GM19043 (cell line): Measurements from ENCODE around the gene HOOK2.

ENCODE experiments used
- ATAC-seq: cut with Tn5 transposase; IDR thresholded peaks from one replicate; pipeline ENCODE4 v1.9.1; 2021; ENCODE audit warnings: low read depth; ENCODE audit not compliant: unreplicated experiment

The HOOK2 gene

DNA sequence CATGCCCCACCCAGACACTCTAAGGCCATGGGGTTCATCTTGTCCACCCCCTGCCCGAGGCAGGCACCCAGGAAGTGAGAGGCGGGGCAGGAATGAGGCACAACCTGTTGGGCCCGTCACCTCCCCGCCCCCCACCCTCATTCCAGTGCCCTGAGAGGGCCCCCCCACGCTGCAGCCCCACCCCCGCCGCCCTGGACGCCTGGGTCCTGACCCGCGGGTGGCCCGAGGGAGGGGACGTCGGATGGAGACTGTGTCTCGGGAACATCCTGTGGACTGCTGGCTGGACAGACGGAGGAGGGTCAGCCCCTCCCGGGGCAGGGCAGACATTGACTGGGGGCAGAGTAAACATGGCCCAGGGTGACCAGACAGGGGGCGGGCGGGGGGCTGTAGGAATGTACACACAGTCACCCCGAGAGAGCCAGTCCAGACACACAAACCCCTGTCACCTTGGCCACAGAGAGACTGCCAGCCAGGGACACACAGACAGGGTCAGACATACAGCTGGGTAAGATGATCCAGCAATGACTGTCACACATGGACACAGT is 8.6 kb upstream of the HOOK2 start:
- ATAC-seq = no peak

DNA sequence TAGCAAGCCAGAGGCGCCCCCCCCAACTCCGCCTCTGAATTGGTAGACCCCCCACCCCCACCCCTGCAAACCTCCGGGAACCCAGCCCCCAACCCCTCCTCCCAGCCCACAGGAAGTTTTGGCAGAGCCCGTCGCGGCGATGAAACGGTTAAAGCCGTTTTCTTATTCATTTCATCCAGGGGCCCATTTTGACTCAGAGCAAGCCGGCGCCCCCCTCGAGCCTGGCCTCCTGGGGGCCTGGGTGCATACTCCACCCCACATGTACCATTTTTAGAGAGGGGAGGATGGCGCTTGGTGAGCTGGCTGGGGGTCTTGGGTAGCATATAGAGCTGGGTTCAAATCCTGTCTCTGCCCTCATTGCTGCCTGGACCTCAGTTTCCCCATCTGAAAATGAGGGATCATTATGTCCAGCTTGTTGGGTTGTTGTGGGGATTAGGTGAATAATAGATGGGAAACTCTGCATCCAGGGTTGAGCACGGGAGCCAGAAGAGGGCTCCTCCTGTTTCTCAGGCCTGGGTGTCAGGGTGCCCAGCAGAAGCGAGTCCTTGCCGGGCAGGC is 8.0 kb upstream of the HOOK2 start:
- ATAC-seq = no peak

DNA sequence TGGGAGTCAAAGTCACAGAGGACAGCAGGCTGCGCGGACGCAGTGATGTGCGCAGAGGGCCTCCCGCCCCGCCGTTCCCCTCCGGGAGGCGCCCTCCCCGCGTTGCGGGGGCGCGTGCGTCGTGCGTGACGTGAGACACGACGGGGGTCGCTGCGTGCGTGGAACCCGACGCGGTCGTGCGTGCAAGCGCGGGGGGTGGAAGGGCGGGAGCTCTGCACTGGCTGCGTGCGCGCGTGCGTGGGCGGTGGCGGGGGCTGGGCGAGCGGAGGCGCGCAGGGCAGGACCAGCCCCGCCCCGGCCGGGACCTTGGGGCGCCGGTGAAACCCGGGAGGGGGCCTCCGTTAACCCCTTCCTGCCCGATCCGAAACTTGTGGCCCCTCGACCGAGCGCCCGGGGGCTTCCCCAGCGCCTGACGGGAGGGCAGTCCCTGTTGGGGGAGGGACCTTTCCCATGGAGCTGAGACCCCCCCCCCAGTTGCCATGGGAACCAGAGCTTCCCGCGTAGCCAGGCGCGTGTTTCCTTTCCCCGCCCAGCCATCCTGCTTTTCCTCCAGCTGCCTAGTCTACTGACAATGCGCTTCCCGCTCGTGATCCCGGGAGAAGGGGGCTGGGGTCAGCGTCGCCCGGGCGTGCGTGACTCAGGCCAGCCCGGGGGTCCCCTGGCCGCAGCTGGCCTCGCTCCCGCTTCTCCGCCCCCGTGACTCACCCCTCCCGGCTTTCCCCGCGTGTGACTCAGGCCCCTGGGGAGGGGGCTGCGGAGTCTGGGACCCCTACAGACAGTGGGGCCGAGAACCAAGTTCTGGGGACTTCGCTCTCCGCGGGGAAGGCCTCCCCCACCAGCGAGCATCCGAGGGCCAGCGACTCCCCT is 7.3 kb upstream of the HOOK2 start:
- ATAC-seq = no peak

DNA sequence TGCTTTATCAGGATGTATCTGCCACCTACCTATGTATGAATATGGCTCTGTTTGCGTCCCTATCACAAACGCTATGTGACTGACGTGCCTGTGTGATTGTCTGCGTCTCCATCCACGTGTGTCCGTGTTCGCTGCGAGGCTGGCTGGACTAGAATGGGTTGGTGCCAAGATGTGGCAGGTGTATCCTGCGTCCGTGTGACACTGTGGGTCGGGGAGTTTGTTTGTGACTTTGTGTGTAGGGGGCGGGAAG is 6.7 kb upstream of the HOOK2 start:
- no peak for ATAC-seq

DNA sequence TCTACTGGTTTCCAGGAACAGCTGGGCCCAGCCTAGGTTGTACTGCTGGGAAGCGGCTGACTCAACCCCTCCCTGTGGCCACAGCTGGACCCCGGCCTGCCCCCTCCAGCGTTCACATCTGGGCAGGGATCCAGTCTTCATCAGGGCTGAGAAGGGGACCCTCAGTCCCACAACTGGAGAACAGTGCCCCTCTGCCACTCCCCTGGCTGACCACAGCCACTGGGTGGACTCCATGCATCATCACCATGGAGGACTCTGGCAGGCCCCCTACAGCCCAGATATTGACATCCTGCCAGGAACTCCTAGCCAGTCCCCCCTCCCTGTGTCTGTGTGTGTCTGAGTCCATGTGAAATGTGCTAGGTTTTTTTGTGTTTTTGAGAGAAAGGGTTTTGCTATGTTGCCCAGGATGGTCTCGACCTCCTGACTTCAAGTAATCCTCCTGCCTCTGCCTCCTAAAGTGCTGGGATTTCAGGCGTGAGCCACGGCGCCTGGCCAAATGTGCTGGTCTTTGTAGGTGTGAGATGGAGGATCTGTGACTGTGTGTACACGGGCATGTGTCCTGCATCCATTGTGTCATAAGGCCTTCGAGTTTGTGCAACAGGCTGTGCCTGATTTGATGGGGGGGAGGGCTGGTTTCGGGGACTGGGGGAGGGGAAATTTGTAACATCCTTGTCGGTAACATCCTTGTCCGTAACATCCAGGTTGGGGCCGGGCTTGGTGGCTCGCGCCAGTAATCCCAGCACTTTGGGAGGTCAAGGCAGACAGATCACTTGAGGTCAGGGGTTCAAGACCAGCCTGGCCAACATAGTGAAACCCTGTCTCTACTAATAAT is 4.0 kb upstream of the HOOK2 start:
- ATAC-seq = no peak

DNA sequence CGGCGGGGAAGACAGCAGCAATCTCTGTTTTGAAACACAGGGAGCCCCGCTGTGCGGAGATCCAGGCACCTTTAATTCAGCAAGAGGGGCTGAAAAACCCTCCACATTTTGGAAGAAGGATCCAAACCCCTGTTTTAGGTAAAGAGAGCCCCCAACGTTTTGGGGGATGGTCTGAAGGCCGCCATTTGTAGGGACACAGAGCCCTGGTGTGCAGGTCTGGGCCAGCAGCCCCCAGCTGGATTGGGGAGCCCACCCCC is 3.5 kb upstream of the HOOK2 start:
- ATAC-seq = no peak

DNA sequence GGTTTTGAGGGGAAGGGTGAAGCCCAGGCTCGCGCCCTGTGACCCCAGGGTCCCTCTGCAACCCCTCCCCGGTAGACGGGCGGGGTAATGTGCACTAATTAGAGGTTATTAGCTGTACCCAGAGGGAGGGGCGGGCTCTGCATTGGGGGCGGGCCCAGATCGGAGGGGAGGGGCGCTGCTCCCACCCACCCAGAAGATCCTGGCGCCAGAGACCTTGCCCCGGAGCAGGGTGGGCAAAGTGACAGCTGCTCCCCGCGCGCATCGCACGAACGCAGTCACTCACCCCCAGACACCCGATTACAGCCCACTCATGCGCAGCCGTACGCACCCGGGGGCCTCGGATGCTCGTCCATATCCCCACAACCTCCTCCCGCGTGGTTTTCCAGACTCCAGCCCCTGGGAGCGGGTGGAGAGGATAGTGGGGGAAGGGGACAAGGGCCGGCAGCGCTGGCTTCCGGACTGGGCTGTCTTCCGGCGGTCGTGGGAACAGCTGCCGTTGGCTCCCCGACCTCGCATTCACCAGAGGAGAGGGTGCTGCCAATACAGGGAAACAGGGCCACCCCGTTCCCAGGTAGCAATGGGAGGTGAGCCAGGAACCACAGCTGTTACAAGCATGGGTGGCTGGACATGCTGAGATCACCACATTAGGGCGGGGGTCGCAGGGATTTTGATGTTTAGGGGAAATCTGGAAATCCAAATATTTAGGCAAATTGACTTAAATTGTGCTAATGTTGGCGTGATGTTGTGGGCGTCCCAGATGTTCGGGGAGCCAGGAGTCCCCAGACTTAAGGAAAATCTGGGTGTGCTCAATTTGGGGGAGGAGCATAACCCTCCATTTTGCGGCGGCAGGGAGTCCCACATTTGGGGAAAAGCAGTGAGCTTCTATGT is 2.9 kb upstream of the HOOK2 start:
- no peak for ATAC-seq

DNA sequence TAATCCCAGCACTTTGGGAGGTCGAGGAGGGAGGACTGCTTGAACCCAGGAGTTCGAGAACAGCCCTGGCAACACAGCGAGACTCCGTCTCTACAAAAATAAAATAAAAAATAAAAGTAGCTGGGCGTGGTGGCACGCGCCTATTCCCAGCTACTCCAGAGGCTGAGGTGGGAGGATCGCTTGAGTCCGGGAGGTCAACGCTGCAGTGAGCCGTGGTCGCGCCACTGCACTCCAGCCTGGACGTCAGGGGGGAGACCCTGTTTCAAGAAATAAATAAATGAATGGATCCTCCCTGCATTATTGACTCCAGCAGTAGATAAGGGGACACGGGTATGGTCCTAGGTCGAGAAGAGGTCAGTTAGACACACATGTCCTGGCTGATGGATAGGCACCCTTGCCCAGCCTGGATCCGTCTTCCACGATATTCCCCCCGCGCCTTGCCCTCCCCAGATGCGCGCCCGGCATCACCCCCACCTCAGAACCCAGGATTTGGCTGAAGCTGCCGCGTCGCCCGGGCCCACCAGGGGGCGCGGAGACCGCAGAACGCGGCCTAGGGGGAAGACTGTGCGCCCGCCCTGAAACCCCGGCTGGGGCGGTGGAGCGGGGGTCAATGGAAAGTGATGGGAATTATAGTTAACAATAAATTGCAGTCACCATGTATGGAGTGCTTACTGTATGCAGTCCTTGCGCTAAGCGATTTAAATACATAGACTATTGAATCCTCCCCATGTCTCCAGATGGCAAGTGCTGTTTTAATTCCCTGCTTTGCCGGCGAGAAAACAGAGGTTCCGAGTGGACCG is 2.1 kb upstream of the HOOK2 start:
- no peak for ATAC-seq

DNA sequence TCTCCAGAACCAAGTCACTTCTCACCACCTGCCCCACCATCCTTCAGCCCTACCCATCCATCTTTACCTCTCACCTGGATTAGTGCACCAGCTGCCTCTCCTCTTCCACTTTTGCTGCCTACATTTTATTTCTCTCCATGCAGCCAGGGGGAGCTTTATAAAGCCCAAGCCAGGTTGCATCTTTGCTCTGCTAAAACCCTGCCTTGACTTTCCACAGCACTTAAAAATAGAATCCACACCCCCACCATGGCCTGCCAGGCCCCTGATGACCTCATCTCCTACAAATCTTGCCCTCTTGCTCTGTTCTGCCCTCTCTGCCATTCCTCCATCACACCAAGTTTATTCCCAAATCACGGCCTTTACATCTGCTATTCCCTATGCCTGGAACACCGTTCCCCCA is 1.8 kb downstream of the HOOK2 start:
- ATAC-seq = no peak

DNA sequence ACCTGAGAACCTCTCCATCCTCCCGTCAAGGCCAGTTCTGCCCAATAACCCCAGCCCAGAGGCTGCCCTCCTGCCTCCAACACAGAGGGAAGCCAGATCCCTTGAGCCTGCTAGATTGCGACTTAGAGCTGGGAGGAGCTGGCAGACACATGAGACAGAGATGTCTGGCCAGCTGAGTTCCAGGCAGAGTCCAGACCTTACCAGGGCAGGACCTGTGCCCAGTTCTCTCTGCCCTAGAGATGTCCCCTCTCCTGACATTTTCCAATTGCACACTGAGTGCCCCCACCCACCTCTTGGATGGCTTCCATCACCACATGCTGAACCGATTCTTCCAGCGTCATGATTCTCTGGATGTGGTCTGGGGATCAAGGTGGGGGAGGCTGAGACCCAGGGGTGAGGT is 3.0 kb downstream of the HOOK2 start:
- no peak for ATAC-seq

DNA sequence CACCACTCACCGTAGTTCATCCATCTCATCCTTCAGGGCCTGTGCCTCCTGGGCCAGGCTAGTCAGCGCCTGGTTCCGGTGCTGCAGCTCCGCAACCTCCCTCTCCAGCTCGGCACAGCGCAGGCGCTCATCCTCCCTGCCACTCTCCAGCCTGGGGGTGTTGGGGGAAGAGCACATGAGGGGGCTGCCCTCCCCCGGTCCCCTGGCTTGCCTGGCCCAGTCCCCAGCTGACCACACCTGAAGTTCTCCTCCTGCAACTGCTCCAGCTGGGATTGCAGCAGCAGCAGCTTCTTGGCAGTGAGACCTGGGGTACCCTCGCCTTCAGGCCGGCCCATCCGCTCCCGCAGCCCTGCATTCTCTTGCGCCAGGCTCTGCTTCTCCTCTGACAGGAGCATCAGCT is 4.4 kb downstream of the HOOK2 start:
- no peak for ATAC-seq

DNA sequence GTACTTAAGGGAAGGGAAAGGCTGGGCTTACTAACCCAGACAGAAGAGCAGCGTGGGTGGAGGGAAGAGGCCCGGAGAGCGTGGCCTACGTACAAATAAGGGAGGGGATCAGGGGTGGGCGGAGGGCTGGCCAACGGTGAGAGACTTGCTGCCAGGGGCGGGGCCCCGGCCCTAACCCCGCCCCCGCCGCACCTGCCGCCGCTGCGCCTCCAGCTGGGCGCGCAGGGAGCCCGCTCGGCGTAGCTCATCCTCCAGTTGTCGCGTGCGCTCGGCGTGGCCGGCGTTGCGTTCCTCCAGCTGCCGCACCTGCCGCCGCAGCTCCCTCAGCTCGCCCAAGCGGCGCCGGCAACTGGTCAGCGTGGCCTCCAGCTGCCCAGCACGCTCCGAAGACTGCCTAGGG is 5.7 kb downstream of the HOOK2 start:
- ATAC-seq = no peak

DNA sequence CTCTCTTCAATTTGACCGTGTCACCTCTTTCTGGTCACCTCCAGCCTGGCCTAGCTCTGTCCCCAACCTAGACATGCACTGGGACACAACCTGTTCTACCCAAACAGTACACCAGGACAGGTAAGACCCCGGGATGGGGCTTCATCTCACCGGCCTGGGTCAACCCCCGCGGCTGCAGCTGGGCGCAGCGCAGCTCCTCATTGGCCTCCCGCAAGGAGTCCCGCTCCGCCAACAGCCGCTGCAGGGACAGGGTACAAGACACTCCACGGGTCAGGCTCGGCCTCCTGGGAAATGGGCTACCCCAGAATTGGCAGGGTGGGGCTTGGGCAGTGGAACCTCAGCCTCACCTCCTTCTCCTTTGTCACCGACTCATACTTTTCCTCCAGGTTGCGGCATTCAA is 7.7 kb downstream of the HOOK2 start:
- ATAC-seq = no peak

DNA sequence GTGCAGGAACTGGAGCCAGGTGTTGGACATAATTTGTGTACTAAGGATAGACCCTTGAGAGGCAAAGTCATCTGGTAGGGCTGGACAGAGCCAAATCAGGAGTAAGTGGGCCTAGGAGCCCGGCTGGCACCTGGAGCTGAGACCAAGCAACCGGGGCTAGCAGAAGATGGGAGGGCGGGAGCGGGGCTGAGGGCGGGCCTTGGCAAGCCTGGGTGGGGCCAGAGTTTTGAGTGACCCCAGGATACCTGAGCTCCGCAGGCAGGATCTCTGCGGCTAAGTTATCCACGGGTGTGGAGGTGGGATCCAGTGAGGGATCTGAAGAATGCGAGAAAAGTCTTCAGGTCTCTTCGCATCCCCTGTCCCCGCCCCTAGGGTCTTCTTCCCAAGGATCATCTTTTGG is 8.2 kb downstream of the HOOK2 start:
- ATAC-seq = no peak

DNA sequence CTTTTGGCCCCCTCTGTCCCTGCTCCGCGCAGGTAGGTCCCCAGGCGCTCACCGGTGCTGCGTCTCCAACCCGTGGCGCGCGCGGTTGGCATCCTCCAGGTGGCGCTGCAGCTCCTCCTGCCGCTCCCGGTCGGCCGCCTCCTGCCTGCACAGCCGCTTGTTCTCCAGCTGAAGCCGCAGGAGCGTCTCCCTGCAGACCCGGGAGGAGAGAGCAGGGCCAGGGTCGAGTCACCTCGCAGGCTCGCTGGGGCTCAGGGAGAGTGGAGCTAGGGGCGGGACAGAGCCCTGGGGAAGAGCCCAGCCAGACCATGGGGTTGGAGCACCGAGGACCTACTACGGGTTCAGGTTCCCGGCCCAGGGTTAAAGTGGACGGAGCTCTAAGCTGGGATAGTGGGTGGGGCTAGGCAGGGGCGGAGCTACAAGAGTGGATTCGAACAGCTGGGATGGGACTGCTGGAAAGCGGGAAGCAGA is 9.3 kb downstream of the HOOK2 start:
- ATAC-seq = no peak

DNA sequence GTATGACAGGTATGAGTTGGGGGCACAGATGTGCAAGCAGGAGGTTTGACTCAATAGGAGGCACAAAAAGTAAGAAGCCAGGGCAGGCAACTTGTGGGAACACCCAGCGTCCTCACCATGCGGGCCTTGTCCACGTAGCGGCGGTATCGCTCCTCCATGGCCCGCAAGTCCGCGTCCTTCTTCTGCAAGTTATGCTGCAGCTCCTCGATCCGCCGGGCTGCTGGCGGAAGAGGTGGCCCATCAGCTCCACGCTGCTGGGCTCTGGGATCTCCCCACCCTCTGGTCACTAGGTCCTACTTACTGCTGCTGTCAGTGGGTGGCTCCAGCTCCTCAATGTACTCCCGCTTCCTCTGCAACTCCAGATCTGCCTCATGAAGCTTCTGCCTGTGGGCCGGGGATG is 10.7 kb downstream of the HOOK2 start:
- ATAC-seq = no peak

DNA sequence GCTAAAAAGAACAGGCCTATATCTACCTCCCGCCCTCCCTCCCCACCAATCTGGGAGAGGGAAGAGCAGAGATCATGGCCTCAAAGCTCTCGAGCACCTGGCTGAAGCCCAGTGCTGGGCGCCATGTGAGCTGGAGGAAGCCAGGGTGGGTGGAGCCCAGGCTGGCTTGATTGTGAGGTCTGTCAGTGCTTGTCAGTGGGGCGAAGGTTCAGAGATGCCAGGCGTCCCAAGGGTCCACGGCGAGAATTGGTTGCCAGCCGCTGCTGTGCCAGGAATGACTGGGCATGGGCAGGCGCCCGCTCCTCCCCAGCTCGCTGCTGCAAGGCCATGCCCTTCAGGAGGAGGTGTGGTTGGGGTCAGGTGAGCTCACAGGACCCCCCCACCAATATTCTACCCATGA is 12.3 kb downstream of the HOOK2 start:
- ATAC-seq = no peak

DNA sequence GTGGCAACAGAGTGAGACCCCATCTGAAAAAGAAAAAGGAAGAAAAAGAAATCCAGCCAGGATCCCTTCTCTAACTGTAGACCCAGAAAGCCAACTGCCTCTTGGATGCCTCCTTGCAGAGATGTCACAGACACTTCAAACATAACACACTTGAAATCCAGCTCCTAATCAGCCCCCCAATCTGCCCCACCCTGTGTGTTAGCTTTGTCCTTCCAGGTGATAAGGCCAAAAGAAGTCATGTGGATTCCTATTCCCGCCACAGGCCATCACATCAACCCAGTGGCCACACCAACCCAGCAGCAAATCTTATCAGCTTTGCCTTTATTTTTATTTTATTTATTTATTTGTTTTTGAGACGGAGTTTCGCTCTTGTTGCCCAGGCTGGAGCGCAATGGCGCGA is 15.7 kb downstream of the HOOK2 start:
- no peak for ATAC-seq

DNA sequence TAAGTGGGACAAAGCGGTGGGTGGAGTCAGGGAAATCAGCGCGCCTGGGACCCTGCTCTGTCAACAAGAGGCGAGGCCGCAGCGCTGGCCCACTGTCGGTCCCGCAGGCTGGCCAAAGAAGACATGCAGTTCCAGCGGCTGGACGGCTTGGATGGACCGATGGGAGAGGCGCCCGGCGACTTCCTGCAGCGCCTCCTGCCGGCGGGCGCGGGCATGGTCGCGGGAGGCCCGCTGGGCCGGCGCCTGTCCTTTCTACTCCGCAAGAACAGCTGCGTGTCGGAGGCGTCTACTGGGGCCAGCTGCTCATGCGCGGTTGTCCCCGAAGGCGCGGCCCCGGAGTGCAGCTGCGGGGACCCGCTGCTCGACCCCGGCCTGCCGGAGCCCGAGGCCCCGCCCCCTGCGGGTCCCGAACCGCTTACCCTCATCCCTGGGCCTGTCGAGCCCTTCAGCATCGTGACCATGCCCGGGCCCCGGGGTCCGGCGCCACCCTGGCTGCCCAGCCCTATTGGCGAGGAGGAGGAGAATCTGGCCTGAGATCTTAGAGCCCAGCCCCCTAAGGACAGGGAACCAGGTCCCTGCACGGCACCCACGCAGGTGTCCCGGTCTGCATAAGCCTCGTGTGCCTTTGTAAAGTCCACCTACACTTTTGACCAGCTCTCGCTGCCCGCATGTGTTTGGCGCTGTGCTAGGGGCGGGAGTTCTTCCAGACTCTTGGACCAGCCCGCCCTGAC is 17.6 kb downstream of the HOOK2 start:
- ATAC-seq = no peak
